Adrenal gland (tissue), 12 donors: ENCODE data around the gene ZNF296. TPM values are rescaled to one million over a fixed set of nuclear protein-coding genes. Genes with fewer than 3 reads are reported as not detected.
A peak's percentile ranks its signal among the peaks of the same experiment; 100 is the strongest.

Experiments used
- DNase-seq, 7 donors: peaks; one replicate each; pipeline ENCODE4 v3.0.0-alpha.2; 2019 to 2020
- H3K27ac ChIP-seq, 5 donors: fragments of 200-600 bp; sonication (generic) in 4 of 5; 1 replicate in 3 of 5; 2 replicates in 2 of 5; pipeline versions ENCODE4 v1.5.1 to v1.8.0; 2016 to 2020; ENCODE audit warnings: mild to moderate bottlenecking in 1 of 5
- H3K27me3 ChIP-seq: fragments of 200-600 bp; 2 replicates; pipeline ENCODE4 v1.8.0; 2021
- H3K36me3 ChIP-seq, 2 donors: fragments of 200-600 bp; replicated peaks in 1 of 2; 1 replicate in 1 of 2; 2 replicates in 1 of 2; pipeline versions ENCODE4 v1.5.1 to v1.8.0; 2018 to 2022
- H3K4me1 ChIP-seq, 2 donors: fragments of 200-600 bp; replicated peaks in 1 of 2; 1 replicate in 1 of 2; 2 replicates in 1 of 2; pipeline versions ENCODE4 v1.5.1 to v1.8.0; 2018 to 2021
- H3K4me3 ChIP-seq, 4 donors: fragments of 200-600 bp; sonication (generic) in 3 of 4; one replicate each; pipeline ENCODE4 v1.5.1; 2016 to 2018
- H3K9me3 ChIP-seq, 3 donors: fragments of 200-600 bp; sonication (generic) in 1 of 3; replicated peaks in 1 of 3; 1 replicate in 2 of 3; 2 replicates in 1 of 3; pipeline versions ENCODE4 v1.5.1 to v1.8.0; 2016 to 2021
- POLR2A ChIP-seq, 2 donors: fragments of 450-650 bp; IDR thresholded peaks; one replicate each; pipeline ENCODE4 v1.6.1; 2017; ENCODE audit warnings: antibody characterized with exemption in 2 of 2, mild to moderate bottlenecking in 2 of 2, moderate library complexity in 1 of 2
- WGBS, 4 donors: extraction: QIAGEN DNeasy Blood & Tissue Kit in 2 of 4; methylation state at CpG; one replicate each; pipeline versions ENCODE4 v1.1.5 to v1.1.7; 2013 to 2017; 5-methylcytosine and 5-hydroxymethylcytosine counted together
- intact Hi-C, 2 donors: fragments of 100-400 bp; cut with DNase I; formaldehyde crosslinking; loops; one replicate each; pipeline versions ENCODE4 v1.14.1 to v1.15.0; 2022 to 2023
- polyA plus RNA-seq, 3 donors: library from polyadenylated mRNA; stranded (reverse); fragments of 200-250 nt in 2 of 3; fragments of 350-450 nt in 1 of 3; fragmentation: Illumina TruSeq in 1 of 3; extraction: RNeasy Lipid Tissue Mini Kit (QIAGEN cat#74804) in 1 of 3; gene quantifications; one replicate each; pipeline ENCODE4 v1.2.3, GENCODE V29; 2013 to 2014
- total RNA-seq, 9 donors: library from RNA; depleted of rRNA in 4 of 9; stranded (reverse); fragments of >200 nt in 4 of 9; fragments of 120-200 nt in 1 of 9; fragmentation: NEBNext Ultra II Directional in 1 of 9; extraction: Animal tissue kit (Norgen Biotek cat#: 25700) in 1 of 9; gene quantifications; one replicate each; pipeline versions ENCODE4 v1.1.0 to v1.2.4, GENCODE V29; 2013 to 2023
- TF ChIP-seq, protein P1 (sequence below), 6 experiments: fragments of 450-650 bp in 4 of 6; fragments of 200-600 bp in 2 of 6; sonication (generic) in 1 of 6; IDR thresholded peaks; 1 replicate in 5 of 6; 2 replicates in 1 of 6; pipeline versions ENCODE4 v1.5.1 to v1.8.0; 2016 to 2021; ENCODE audit warnings: antibody characterized with exemption in 6 of 6, mild to moderate bottlenecking in 2 of 6, moderate library complexity in 1 of 6
- donor health status: healthy with polysubstance abuse.
- donor health status: Bipolar disorder and iron deficiency.
- donor health status: DM: yes; HTN: yes; CAD: no.
- donor health status: DM: no; HTN: no; CAD: no.
- donor health status: DM: no; HTN: no; CAD: no.
- donor health status: DM: yes; HTN: yes; CAD: no.

The ZNF296 gene
- total and polyA plus RNA-seq, 12 donors = 0.06 to 13.2 (median 0.81) TPM; not detected in 2

DNA sequence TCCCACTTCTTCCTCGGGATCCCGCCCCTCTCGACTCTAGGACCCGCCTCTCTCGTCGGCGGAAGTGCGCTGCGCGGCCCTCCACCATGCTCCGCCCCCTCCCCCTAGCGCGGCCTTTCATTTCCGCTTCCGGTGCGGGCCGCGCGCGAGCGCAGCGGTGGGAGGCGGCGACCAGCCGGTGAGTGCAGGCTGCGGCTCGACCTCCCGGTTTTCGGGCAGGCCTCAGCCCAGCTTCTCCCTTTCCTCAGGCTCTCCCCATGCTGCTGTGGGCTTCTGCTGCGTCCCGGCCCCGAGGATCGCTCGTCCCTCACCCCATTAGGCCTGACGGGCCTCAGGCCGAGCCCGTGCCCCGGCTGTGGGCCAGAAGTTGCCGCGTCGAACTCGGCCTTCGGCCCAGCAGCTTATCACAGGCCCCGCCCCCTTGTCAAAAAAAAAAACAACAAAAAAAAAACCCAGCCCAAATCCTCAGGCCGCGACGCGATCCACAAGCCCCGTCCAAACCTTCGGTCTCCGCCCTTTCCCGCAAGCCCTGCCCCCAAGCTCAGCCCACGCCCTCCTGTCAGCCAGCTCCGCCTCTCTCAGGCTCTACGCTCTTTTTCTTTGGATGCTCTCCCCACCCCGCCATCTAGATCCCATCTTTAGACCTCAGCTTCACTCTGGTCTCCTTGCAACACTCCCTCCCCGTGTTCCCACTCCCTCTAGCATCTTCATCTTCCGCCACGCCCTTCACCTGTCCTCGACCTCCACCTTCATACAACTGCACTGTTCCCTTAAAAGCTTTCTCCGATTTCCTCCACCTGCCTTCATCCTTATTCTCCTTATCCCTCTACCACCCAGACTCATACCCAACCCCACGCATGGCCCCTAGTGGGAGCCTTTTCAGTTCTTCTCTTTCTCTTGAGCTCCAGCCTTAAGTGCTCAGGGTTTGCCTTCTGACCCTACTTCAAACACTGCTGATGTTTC lies 37.1 kb downstream of the ZNF296 start, which contains the start of gene CLASRP:
Gene CLASRP, plus strand, starts transcription at position 115 of the 963 bp plus-strand sequence. CDS start 1,168 bp downstream, outside the sequence.
- DNase-seq = peak; percentile 91 to 95 (median 94)
- peak within 1 kb of the TSS; percentile 86 to 98 (median 96) for H3K27ac ChIP-seq
- intact Hi-C loops = no loop called here
- peaks cover 7 to 32% of the 10 kb centered on the region in 2 donors for H3K4me1 ChIP-seq
- TF ChIP-seq, protein P1, sequence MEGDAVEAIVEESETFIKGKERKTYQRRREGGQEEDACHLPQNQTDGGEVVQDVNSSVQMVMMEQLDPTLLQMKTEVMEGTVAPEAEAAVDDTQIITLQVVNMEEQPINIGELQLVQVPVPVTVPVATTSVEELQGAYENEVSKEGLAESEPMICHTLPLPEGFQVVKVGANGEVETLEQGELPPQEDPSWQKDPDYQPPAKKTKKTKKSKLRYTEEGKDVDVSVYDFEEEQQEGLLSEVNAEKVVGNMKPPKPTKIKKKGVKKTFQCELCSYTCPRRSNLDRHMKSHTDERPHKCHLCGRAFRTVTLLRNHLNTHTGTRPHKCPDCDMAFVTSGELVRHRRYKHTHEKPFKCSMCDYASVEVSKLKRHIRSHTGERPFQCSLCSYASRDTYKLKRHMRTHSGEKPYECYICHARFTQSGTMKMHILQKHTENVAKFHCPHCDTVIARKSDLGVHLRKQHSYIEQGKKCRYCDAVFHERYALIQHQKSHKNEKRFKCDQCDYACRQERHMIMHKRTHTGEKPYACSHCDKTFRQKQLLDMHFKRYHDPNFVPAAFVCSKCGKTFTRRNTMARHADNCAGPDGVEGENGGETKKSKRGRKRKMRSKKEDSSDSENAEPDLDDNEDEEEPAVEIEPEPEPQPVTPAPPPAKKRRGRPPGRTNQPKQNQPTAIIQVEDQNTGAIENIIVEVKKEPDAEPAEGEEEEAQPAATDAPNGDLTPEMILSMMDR (IDR thresholded peaks at IDR 0.05) = no peak
- peak; percentile 85 to 91 for TF ChIP-seq POLR2A (IDR thresholded peaks at IDR 0.05)
- H3K9me3 ChIP-seq = no peaks in the 10 kb centered on the region
- peaks cover 0 to 62% of the 10 kb centered on the region in 2 donors for H3K36me3 ChIP-seq
- 1 to 3% (median 2%) methylated on average over 45 to 62 of the region's 62 CpGs for WGBS, 4 donors
- peak within 1 kb of the TSS; percentile 70 to 92 (median 78) for H3K4me3 ChIP-seq
- H3K27me3 ChIP-seq = no peaks in the 10 kb centered on the region

DNA sequence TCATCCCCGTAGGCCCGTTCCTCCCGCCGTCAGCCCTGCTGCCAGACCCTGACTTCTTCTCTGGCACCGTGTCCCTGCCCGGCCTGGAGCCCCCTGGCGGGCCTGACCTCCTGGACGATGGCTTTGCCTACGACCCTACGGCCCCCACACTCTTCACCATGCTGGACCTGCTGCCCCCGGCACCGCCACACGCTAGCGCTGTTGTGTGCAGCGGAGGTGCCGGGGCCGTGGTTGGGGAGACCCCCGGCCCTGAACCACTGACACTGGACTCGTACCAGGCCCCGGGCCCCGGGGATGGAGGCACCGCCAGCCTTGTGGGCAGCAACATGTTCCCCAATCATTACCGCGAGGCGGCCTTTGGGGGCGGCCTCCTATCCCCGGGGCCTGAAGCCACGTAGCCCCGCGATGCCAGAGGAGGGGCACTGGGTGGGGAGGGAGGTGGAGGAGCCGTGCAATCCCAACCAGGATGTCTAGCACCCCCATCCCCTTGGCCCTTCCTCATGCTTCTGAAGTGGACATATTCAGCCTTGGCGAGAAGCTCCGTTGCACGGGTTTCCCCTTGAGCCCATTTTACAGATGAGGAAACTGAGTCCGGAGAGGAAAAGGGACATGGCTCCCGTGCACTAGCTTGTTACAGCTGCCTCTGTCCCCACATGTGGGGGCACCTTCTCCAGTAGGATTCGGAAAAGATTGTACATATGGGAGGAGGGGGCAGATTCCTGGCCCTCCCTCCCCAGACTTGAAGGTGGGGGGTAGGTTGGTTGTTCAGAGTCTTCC lies 38.7 kb downstream of the ZNF296 start:
- Histone ChIP-seq H3K36me3 (peaks cover 0 to 59% of the 10 kb centered on the region in 2 donors), H3K27me3 (no peaks in the 10 kb centered on the region), H3K4me1 (peaks cover 7 to 32% of the 10 kb centered on the region in 2 donors), H3K27ac (no peak overlapping the region), H3K4me3 (no peak overlapping the region), H3K9me3 (no peaks in the 10 kb centered on the region)
- intact Hi-C loops = no loop called here
- peak in 1 of 7 donors; percentile 41 for DNase-seq
- WGBS, 4 donors = 86 to 90% (median 89%) methylated on average over 23 to 37 of the region's 37 CpGs
- TF ChIP-seq, protein P1 (IDR thresholded peaks at IDR 0.05) = no peak
- no peak for TF ChIP-seq POLR2A (IDR thresholded peaks at IDR 0.05)

DNA sequence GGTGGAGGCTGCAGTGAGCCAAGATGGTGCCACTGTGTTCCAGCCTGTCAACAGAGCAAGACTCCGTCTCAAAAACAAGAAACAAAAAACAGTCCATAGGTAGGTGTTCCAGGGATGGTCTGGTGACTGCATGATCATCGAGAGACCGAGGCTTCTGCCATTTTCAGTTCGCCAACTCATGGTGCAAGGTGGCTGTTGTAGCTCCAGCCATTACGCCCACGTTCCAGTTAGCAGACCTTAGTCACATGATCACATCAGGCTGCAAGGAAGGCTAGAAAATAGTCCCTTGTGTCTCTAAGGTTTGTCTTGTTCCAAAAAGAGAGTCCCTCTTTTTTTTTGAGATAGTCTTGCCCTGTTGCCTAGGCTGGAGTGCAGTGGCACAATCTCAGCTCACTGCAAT lies 40.5 kb downstream of the ZNF296 start:
- Histone ChIP-seq H3K27ac (no peak overlapping the region), H3K27me3 (no peaks in the 10 kb centered on the region), H3K4me3 (no peak overlapping the region), H3K36me3 (peaks cover 0 to 45% of the 10 kb centered on the region in 2 donors), H3K4me1 (peaks cover 7 to 20% of the 10 kb centered on the region in 2 donors), H3K9me3 (no peaks in the 10 kb centered on the region)
- TF ChIP-seq POLR2A (IDR thresholded peaks at IDR 0.05) = no peak
- TF ChIP-seq, protein P1 (IDR thresholded peaks at IDR 0.05) = no peak
- DNase-seq = no peak
- intact Hi-C loops = no loop called here
- WGBS, 4 donors = 91 to 98% (median 97%) methylated on average over 6 of the region's 6 CpGs

DNA sequence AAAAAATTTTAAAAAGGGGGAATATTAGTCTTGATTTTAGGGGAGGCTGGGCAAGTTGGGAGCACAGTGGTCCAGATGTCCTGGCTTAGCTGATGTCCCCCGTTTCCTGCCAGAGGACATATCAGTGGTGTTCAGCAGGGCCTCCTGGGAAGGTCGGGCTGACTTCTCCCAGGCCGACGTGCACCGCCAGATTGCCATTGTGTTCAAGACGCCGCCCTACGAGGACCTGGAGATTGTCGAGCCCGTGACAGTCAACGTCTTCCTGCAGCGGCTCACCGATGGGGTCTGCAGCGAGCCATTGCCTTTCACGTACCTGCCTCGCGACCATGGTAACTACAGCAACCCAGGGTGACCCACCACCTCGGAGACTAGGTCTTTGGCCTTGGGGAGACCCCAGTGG lies 43.9 kb downstream of the ZNF296 start:
- Histone ChIP-seq H3K9me3 (no peaks in the 10 kb centered on the region), H3K4me1 (no peaks in the 10 kb centered on the region), H3K36me3 (peaks cover 0 to 52% of the 10 kb centered on the region in 2 donors), H3K27ac (no peak overlapping the region), H3K27me3 (no peaks in the 10 kb centered on the region), H3K4me3 (no peak overlapping the region)
- WGBS, 4 donors = 72 to 92% (median 81%) methylated on average over 14 to 18 of the region's 18 CpGs
- intact Hi-C loops = no loop called here
- TF ChIP-seq, protein P1 (IDR thresholded peaks at IDR 0.05) = no peak
- TF ChIP-seq POLR2A (IDR thresholded peaks at IDR 0.05) = no peak
- DNase-seq = no peak
